HG03139 (cell line): Measurements from ENCODE around the gene C15orf62.
A peak's percentile ranks its signal among the peaks of the same experiment; 100 is the strongest.

ENCODE experiments used
- ATAC-seq: cut with Tn5 transposase; IDR thresholded peaks from one replicate; pipeline ENCODE4 v1.9.1; 2021; ENCODE audit not compliant: unreplicated experiment

C15orf62 gene, protein sequence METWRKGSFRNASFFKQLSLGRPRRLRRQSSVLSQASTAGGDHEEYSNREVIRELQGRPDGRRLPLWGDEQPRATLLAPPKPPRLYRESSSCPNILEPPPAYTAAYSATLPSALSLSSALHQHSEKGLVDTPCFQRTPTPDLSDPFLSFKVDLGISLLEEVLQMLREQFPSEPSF

DNA sequence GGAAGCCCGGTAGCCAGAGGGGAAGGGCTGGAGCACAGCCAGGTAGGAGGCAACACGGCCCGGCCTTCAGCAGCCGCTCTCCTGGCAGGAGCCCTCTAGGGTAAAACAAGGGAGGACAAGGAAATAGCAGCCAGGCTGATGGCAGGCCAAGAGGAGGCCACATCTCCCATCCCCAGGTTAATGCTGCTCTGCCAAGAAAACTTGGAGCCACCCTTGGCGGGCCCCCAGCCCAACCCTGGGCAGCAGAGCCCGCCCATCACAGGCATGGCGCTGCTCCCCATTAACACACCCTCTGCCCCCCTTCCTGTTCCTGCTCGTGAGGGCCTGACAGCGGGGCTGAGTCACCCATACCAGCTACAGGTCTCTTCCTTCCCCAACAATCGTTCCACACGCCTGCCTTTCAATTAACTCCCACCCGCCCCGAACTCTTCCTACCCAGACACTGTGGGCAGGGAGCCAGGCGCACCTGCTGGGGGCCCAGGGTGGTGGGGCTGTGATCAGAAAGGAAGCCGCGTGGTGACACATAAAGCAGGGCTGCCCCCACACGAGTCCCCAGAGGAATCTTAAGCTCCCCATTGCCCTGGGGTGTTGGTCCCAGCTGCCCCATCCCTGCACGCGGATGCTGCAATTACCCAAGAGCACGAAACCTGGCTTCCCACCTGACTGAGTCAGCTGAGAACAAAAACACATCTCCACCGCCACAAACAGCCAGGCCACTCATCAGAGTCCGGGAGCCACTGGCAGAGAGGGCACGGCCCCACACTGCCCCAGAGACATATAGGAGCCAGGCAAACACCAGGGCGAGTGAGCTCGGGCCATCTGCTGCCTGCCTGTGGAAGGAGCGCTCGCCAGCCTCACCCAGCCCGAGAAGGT lies at the start of gene C15orf62:
TSS of gene C15orf62 (plus strand) at position 707 of the 873 bp plus-strand sequence. CDS start 516 bp downstream, outside the sequence.
- ATAC-seq: peak; percentile 42

GRCh38 chr15:40721701-40722100 lies 48.1 kb upstream of the C15orf62 start:
- no peak for ATAC-seq

GRCh38 chr15:40722354-40722753 lies 47.4 kb upstream of the C15orf62 start:
- no peak for ATAC-seq

DNA sequence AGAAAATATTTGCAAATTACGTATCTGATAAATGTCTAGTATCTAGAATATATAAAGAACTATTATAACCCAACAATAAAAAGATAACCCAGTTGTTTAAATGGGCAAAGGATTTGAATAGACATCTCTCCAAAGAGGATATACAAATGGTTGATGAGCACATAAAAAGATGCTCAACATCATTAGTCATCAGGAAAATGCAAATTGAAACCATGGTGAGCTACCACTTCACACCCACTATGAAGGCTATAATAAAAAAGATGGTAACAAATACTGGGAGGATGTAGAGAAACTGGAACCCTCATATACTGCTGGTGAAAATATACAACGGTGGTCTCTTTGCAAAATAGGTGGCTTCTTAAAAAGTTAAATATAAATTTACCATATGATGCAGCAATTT lies 46.8 kb upstream of the C15orf62 start:
- ATAC-seq: no peak

DNA sequence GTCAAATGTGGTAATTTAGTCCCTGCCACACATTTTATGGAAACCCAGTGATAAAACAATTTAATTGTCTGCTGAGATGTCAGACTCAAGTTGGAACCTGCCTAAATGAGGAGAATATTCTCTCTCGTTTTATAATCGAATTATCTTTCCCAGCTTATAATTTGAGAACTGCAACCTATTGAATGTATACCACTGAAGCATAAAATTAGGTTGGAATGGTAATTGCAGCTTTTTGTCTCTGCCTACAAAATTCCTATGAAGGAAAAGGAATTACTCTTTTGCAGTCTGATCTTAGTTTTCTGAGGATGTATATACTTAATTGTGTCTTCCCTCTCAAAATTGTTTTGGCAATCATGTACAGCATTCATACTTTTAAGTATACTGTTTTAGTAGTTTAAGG lies 45.9 kb upstream of the C15orf62 start:
- no peak for ATAC-seq

DNA sequence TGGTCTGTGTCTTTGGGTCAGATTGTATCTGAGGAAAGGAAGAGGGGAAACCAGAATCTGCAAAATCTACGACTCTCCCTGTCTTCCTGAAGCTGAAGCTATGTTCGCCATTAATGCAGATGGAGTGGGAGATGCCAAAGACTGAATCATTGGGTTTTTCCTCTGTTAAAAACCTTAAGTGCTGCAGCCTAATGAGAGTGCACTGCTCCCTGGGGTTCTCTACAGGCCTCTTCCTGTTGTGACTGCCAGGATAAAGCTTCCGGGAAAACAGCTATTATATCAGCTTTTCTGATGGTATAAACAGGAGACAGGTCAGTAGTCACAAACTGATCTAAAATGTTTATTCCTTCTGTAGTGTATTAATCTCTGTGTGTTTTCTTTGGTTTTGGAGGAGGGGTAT lies 38.7 kb upstream of the C15orf62 start:
- no peak for ATAC-seq

GRCh38 chr15:40736575-40736974 lies 33.2 kb upstream of the C15orf62 start:
- no peak for ATAC-seq

DNA sequence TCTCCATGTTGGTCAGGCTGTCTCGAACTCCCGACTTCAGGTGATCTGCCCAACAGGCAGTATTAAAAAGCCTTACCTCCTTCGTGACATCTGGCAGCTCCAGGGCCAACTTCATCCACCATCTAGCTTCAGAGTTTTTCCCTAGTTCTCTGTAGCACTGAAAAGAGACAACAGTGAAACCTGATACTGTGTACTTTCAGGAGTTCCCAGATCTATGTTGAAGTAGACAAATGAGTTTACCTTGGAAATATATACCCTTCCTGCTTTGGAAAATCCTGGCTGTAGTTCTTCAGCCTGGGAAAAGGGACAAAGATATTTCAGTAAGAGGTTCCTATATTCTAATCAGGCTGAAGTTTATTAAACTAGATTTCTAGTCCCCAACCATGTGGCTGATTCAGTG lies 32.7 kb upstream of the C15orf62 start:
- ATAC-seq: no peak

DNA sequence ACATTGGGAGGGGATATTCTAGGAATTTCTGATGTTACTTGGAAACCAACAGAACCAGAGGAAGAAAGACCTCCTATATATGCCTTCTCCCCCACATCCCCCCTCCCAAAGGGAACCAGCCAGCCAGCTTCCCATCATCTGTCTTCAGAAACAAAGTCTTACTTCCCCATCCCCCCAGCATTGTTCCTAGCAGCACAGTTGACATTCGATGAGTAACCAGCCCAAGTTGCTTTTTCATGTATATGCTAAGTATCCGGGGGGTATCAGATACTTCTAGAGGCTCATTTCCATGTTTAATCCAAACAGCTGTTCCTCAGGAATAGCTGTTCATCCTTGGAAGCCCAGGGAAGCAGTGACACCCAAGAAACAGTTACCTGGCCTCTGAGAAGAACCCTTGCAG lies 30.7 kb upstream of the C15orf62 start:
- ATAC-seq: no peak

DNA sequence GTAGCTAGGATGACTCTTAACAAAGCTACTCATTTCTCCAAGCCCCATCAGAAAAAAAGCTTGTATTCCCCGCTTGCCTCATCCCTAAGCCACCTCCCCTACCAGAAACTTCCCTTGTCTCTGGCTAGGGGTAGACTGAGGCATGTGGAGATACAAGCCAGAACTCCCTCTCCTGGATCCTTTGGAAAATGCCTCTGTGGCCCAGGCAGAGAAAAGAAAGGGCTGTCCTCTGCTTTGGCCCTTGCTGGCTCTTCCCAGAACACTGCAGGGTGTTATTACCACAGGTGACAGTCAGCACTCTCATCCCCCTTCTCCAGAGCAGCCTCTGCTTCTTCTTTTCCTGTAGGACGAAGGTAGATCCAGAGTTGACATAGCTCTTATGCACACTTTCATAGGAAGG lies 29.9 kb upstream of the C15orf62 start:
- no peak for ATAC-seq

GRCh38 chr15:40743485-40743901 lies 26.3 kb upstream of the C15orf62 start:
- no peak for ATAC-seq

GRCh38 chr15:40743921-40744814 lies 25.6 kb upstream of the C15orf62 start:
- no peak for ATAC-seq

DNA sequence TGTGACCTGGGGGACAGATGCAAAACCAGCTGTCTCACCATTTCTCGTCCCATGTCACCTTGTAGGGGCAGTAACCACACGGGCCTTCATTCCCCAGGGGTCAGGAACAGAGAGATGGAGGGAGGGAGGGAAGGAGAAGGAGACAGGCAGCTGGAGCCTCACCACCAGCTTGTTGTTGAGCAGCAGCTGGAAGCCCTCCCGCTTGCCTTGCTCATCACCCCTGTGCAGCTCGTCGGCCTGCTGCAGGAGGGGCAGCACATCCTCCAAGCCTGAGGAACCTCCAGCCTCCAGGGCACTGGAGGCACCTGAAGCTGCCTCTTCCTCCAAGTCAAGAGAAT lies 25.0 kb upstream of the C15orf62 start:
- ATAC-seq: no peak

DNA sequence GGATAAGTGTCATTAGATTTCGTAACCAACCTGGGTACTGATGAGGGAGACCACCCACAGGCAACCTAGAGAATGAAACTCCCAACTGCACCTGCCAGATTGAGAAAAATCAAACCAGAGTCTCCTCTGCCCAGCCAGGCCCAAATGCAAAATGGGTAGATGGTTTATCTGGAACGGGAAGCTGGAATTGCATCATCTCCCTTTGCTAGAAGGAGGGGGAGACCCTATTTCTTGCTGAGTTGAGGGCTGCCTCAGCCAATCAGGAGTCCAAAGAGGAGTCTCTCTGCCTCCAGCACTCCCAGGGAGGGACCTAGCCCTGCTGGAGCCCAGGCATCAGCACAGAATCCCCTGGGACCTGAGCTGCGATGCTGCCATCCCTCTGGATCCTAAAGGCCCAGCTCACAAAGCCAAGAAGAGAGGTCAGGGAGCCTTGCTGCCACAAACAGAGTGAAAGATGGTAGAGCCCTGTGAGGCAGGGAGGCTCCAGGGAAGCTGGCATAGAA lies 22.8 kb upstream of the C15orf62 start:
- ATAC-seq: no peak

GRCh38 chr15:40747685-40748631 lies 21.8 kb upstream of the C15orf62 start:
- no peak for ATAC-seq

DNA sequence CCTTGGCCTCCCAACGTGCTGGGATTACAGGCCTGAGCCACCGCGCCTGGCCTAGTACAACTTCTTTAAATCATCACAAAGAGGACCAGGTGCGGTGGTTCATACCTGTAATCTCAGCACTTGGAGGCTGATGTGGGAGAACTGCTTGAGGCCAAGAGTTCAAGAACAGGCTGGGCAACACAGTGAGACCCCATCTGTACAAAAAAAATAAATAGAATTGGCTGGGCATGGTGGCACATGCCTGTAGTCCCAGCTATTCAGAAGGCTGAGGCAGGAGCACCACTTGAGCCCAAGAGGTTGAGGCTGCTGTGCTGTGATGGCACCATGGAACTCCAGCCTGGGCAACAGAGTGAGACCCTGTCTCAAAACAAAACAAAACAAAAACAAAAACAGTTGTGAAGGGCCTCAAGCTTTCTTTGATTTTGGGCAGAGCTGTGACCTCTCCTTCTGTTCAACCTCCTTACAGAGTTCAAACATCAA lies 20.6 kb upstream of the C15orf62 start:
- ATAC-seq: no peak

DNA sequence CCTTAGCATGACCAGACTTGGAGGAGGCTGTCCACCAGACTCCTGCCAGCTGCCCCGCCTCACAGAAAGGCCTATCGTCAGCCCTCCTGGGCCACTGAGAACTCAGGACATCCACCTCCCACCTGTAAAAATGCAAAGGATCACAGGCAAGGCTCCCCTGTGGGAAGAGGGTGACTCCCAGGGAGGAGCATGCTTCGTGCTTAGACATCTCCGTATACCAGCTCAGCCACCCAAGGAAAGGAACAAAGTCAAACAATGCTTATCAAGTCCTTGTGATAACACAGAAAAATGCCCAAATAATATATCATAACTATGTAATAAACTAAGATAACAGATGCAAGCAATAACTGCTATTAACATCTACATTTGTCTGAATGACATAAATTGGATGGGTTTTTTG lies 18.9 kb upstream of the C15orf62 start:
- no peak for ATAC-seq

DNA sequence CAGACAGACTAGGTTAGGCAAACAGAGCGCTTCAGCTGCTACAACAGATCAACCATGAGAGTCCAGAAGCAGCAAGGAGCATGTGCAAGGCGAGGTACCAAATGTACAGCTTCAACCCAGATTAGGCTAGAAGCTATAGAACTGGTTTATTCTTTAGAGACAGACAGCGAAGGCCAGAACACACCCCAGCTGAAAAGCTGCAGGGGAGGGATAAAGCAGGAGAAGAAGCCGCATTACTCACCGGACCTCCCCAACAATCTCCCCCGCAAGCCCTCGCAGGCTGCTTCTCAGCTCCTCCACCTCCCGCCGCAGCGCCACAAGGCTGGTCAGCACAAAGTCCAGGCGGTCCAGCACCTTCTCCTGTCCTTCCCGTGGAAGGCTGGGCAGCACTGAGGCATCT lies 18.0 kb upstream of the C15orf62 start:
- ATAC-seq: no peak

DNA sequence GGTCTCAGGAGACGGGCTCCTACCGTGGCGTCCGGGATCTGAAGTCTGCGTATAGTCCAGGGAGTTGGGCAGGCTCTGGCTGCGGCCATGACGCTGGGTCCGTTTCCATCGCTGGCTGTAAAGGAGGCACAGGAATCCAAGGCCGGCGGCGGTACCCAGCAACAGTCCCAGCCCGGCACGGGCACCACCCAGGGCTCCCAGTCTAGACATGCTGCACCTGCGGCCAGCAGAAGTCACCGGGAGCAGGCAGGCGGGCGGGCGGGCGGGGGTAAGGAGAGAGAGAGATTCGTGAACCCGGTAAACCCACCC lies 15.3 kb upstream of the C15orf62 start:
- peak; percentile 10 for ATAC-seq
